Sciatic nerve (tissue), 2 donors: ENCODE data around the gene UBQLN4. TPM values are rescaled to one million over a fixed set of nuclear protein-coding genes. Genes with fewer than 3 reads are reported as not detected.

Experiments
- ATAC-seq: fragments of 200-7000 bp; cut with Tn5 transposase; one replicate; pipeline ENCODE4 v1.9.1; 2020; ENCODE audit warnings: mild to moderate bottlenecking, moderate library complexity
- DNase-seq: peaks from one replicate; pipeline ENCODE4 v3.0.0-alpha.2; 2020; ENCODE audit warnings: low spot score
- intact Hi-C: fragments of 100-400 bp; cut with DNase I; formaldehyde crosslinking; loops from one replicate; pipeline ENCODE4 v1.14.2; 2022
- total RNA-seq: library from RNA; stranded (reverse); fragmentation: NEBNext Ultra II Directional; extraction: Animal tissue kit (Norgen Biotek cat#: 25700); gene quantifications from one replicate; pipeline ENCODE4 v1.2.1, GENCODE V29; 2021
- donor health status: DM: no; HTN: no; CAD: no.
- donor health status: DM: no; HTN: no; CAD: no.

Gene UBQLN4
- total RNA-seq, 1 donor from 2014 or later, result 37.6 TPM

DNA sequence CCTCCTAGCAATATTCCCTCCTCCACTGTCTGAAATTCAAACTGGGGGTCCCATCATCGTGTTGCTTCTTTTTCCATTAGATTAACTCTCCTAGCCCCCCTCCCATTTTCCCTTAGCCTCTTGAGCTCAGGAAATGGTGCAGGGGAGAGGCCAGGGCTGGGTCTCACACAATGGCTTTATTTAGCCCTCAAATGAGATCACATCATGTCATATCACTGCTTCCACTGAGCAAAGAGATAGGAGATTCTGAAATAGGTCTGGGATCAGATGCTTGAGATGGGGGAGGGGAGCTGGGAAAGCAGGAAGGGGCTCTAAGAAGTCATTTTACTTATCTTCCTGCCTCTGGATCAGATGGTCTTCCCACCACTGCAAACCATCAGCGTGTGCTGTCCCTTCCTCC lies 57.4 kb downstream of the UBQLN4 start:
- no peak for DNase-seq
- intact Hi-C loops, result loop anchor here (10.0 kb wide), 1 partner anchor 51 kb away; the partner anchor contains the start of gene RXFP4
- ATAC-seq, result no peak

DNA sequence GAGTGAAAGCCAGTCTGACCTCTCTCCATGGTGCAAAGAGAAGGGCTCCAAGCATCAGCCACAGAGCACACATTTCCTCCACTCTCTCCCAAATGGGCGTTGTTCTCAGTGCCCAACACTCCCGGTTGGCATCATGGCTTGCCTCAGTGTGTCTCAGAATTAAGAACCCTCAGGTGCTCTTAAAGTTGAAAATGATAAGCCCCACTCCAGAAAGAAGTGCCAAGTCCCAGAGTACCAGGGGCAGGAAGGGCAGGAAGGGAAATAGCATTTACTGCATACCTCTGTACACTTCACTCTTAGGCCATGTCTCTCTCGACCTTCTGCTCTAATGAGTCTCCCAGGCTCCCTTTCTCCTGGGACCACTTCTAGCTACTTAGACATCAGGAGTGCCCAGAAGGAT lies 60.0 kb downstream of the UBQLN4 start:
- DNase-seq (no peak), ATAC-seq (no peak)
- intact Hi-C loops, result loop anchor here (10.0 kb wide), 1 partner anchor 49 kb away; the partner anchor contains the start of gene RXFP4

DNA sequence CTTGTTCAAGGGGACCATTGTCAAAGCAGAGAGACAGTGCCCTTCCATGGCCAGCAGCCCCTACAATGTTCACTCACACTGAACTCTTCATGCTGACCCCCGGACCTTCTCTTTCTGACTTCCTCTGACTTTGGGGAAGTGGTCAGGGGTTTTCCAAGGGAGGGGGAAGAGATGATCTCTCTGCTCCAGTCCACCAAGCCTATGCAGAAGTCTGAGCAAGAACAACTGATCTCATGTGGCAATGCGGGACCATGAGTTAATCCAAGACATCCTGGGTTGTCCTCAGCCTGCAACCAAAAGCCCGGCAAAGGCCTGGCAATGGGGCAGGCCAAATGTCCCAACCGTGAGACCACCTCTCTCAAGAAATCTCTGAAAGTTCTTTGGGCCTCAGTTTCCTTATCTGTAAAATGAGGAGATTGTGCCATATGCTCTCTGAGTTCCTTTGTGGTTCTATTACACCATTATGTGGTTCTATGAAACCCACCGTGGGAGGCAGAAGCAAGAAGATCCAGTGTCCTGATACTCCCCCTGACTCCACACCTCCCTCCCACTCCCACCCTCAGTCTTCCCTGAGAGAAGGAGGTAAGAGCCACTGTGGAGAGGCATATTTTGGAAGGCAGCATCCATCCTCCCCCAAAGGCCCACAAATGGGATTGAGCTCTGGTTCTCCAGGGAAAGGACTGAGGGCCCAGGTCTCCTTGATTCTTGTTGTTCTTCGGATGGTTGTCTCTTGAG lies 63.4 kb downstream of the UBQLN4 start:
- DNase-seq (no peak), ATAC-seq (peak; percentile 43)
- intact Hi-C loops, result loop anchor here (10.0 kb wide), 1 partner anchor 45 kb away; the partner anchor contains the start of gene RXFP4

DNA sequence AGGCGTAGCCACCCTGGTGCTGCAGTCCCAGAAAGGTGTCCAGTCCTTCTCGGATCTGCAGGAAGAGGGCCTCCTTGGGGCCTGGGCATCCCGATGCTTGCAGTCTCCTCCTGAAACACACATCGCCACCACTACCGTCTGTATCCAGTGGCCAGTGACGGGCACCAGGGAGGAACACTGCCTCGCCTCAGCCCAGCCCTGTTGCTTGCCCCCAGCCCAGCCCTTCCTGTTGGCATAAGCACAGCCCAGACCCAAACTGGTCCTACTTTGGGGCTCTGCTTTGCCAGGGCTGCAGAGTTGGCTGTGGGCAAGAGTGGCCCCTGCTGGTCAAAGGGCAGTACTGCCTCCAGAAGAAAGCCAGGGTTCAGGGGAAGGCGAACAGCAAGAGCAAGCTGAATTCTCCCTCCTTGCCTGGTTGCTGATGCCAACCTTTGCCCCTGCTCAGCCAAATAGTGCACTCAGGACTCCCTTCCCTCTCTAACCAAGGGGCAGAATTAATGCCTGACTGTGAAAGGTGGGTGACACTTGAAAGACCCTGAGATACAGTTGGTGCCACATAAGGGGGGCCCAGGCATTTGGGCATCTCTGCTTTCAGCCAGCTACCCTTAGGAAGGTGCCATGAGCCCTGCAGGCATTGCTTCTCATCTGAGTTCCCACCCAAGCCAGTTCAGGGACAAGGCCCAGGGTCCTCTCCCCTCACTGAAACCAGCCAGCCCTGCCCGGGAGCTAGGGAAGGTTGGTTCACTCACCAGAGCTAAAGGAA lies 64.2 kb downstream of the UBQLN4 start:
- ATAC-seq (peak; percentile 94), DNase-seq (peak; percentile 82)
- intact Hi-C loops, result loop anchor here (10.0 kb wide), 1 partner anchor 45 kb away; the partner anchor contains the start of gene RXFP4

Other genes starting within 250 kb of the UBQLN4 start
- 79.6 TPM for gene GON4L, start 196.6 kb downstream of the UBQLN4 start, total RNA-seq
- gene SYT11, start 194.2 kb downstream of the UBQLN4 start, total RNA-seq, result 45.0 TPM
- gene RIT1, start 142.4 kb downstream of the UBQLN4 start, total RNA-seq, result 38.8 TPM
- gene KHDC4, start 119.4 kb downstream of the UBQLN4 start, total RNA-seq, result 65.4 TPM
- not detected for gene RXFP4, start 112.2 kb downstream of the UBQLN4 start, total RNA-seq
- 196 TPM for gene ARHGEF2, start 75.3 kb downstream of the UBQLN4 start, total RNA-seq
- 126 TPM for gene SSR2, start 32.8 kb downstream of the UBQLN4 start, total RNA-seq
- gene LAMTOR2, start 984 bp upstream of the UBQLN4 start, total RNA-seq, result 35.8 TPM
- gene RAB25, start 7.4 kb upstream of the UBQLN4 start, total RNA-seq, result not detected
- gene MEX3A, start 28.7 kb upstream of the UBQLN4 start, total RNA-seq, result 1.2 TPM
- gene LMNA, start 60.9 kb upstream of the UBQLN4 start, total RNA-seq, result 322 TPM
- gene SEMA4A, start 99.8 kb upstream of the UBQLN4 start, total RNA-seq, result 8.4 TPM
- gene SLC25A44, start 140.3 kb upstream of the UBQLN4 start, total RNA-seq, result 16.3 TPM
- 37.4 TPM for gene PMF1, start 159.2 kb upstream of the UBQLN4 start, total RNA-seq
- gene BGLAP, start 188.4 kb upstream of the UBQLN4 start, total RNA-seq, result 5.1 TPM
- gene PAQR6, start 194.3 kb upstream of the UBQLN4 start, total RNA-seq, result 48.9 TPM
- 64.0 TPM for gene SMG5, start 229.0 kb upstream of the UBQLN4 start, total RNA-seq
- 3.1 TPM for gene TMEM79, start 230.5 kb upstream of the UBQLN4 start, total RNA-seq
- 39.0 TPM for gene GLMP, start 241.9 kb upstream of the UBQLN4 start, total RNA-seq
- not detected for gene VHLL, start 245.5 kb upstream of the UBQLN4 start, total RNA-seq